ENCODE results near the gene GOSR2. TPM values are rescaled to one million over a fixed set of nuclear protein-coding genes. Genes with fewer than 3 reads are reported as not detected.

The GOSR2 gene
- polyA plus RNA-seq, 1 of the 3 experiments (the other 2 are of a cell fraction) = 74.2 TPM

DNA sequence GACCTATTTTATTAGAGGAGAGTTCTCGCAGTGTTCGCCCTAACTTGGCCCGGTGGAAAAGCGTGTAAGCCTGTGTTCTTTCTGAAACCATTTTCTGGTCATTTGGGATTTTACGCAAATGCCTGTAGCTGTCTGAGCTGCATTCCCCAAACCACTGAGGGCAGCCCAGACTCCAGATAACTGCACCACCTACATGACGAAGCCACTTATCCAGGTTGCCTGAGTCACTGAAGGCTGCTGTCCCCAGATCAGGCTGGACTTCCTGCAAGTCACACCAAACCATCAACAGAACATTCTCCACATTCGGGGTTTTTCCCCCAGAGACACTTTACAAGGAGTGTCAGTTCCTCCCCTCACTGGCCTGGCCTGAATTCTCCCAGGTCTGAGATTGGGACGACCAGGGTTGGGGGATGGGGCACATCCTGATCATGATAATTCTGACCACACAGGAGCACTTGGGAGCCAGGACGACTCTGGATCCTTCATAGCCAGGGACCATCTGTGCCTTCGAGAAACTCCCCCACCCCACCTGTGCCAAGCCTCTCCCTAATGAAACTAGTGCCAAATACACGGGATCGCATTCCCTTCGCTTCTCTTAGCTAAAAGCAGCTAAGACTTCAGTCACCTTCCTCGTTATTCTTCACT, 53.8 kb downstream of the GOSR2 start:
- Histone ChIP-seq H3K9ac (no peak overlapping the region), H3K79me2 (ENCODE audit: insufficient read depth) (no peaks in the 10 kb centered on the region), H3K9me2 (no peaks in the 10 kb centered on the region), H3K27me3 (ENCODE audit: insufficient read depth) (peaks cover 15% of the 10 kb centered on the region), H3K27ac (ENCODE audit: low read depth in 2 of 2, low read length in 1 of 2) (no peak overlapping the region), H3K9me3 (no peaks in the 10 kb centered on the region), H3K36me3 (replicated peaks in 1 of 2; ENCODE audit: control insufficient read depth in 1 of 2, insufficient read depth in 2 of 2, low read length in 1 of 2) (no peaks in the 10 kb centered on the region), H4K20me1 (ENCODE audit: insufficient read depth) (no peaks in the 10 kb centered on the region), H3K4me1 (ENCODE audit: control insufficient read depth in 1 of 2, insufficient read depth in 2 of 2, low read depth in 1 of 2, low read length in 1 of 2) (peaks cover 0 to 18% of the 10 kb centered on the region in 2 experiments; a peak in 1 of 4 replicates), H3K4me2 (no peak overlapping the region), H3K4me3 (ENCODE audit: low read depth in 2 of 2, low read length in 1 of 2) (no peak overlapping the region), H2AFZ (ENCODE audit: low read depth) (no peak overlapping the region), H3F3A (replicated peaks; ENCODE audit: insufficient read depth) (peaks cover 4% of the 10 kb centered on the region)
- ChIA-PET CTCF (interaction anchor here (0.9 to 9.5 kb wide), 5 partner anchors 13 to 135 kb away, joined by 3 to 71 read pairs (median 6); no protein-coding TSS in a partner anchor), POLR2A (no interaction called here)
- whole genome bisulfite sequencing (ENCODE audit: low lambda C conversion rate) = 81% methylated on average over 14 of the region's 14 CpGs
- DNase-seq = no peak
- TF ChIP-seq, protein P1, sequence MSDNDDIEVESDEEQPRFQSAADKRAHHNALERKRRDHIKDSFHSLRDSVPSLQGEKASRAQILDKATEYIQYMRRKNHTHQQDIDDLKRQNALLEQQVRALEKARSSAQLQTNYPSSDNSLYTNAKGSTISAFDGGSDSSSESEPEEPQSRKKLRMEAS (IDR thresholded peaks at IDR 0.05; ENCODE audit: low read depth) = no peak
- TF ChIP-seq CHD2 (IDR thresholded peaks at IDR 0.05; ENCODE audit: low read length, partially characterized antibody) (no peak), JUND (IDR thresholded peaks at IDR 0.05) (no peak), NRF1 (IDR thresholded peaks at IDR 0.05; ENCODE audit: low read depth, low read length) (no peak), ELF1 (IDR thresholded peaks at IDR 0.05) (no peak), RXRA (IDR thresholded peaks at IDR 0.05; ENCODE audit: borderline replicate concordance, low read depth) (no peak), RCOR1 (IDR thresholded peaks at IDR 0.05; ENCODE audit: low read length) (no peak), EZH2phosphoT487 (IDR thresholded peaks at IDR 0.05; ENCODE audit: borderline replicate concordance, low read depth) (no peak), GABPA (IDR thresholded peaks at IDR 0.05; ENCODE audit: low read depth) (no peak), RFX5 (IDR thresholded peaks at IDR 0.05; ENCODE audit: low read length) (no peak), RAD21 (IDR thresholded peaks at IDR 0.05; ENCODE audit: low read length) (no peak)
- TF ChIP-seq, protein P2, sequence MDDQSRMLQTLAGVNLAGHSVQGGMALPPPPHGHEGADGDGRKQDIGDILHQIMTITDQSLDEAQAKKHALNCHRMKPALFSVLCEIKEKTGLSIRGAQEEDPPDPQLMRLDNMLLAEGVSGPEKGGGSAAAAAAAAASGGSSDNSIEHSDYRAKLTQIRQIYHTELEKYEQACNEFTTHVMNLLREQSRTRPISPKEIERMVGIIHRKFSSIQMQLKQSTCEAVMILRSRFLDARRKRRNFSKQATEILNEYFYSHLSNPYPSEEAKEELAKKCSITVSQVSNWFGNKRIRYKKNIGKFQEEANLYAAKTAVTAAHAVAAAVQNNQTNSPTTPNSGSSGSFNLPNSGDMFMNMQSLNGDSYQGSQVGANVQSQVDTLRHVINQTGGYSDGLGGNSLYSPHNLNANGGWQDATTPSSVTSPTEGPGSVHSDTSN (IDR thresholded peaks at IDR 0.05) = no peak
- TF ChIP-seq, protein P3, sequence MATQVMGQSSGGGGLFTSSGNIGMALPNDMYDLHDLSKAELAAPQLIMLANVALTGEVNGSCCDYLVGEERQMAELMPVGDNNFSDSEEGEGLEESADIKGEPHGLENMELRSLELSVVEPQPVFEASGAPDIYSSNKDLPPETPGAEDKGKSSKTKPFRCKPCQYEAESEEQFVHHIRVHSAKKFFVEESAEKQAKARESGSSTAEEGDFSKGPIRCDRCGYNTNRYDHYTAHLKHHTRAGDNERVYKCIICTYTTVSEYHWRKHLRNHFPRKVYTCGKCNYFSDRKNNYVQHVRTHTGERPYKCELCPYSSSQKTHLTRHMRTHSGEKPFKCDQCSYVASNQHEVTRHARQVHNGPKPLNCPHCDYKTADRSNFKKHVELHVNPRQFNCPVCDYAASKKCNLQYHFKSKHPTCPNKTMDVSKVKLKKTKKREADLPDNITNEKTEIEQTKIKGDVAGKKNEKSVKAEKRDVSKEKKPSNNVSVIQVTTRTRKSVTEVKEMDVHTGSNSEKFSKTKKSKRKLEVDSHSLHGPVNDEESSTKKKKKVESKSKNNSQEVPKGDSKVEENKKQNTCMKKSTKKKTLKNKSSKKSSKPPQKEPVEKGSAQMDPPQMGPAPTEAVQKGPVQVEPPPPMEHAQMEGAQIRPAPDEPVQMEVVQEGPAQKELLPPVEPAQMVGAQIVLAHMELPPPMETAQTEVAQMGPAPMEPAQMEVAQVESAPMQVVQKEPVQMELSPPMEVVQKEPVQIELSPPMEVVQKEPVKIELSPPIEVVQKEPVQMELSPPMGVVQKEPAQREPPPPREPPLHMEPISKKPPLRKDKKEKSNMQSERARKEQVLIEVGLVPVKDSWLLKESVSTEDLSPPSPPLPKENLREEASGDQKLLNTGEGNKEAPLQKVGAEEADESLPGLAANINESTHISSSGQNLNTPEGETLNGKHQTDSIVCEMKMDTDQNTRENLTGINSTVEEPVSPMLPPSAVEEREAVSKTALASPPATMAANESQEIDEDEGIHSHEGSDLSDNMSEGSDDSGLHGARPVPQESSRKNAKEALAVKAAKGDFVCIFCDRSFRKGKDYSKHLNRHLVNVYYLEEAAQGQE (IDR thresholded peaks at IDR 0.05; ENCODE audit: low read depth, low read length) = no peak
